ENCODE data around the gene ADAMTSL2.
"Not testable (repeated sequence)": the region's sequence is repeated elsewhere in the genome, so short reads cannot be mapped to it uniquely, and the experiment has no call there.

ADAMTSL2 gene

GRCh38 chr9:133560944-133561343, 26.4 kb downstream of the ADAMTSL2 start:
- DNase-seq = no peak

- no peak for DNase-seq
These were observed 27.6 kb downstream of the ADAMTSL2 start for GRCh38 chr9:133561976-133562554.

- DNase-seq = no peak
These were observed 28.2 kb downstream of the ADAMTSL2 start for GRCh38 chr9:133562611-133563290.

DNA sequence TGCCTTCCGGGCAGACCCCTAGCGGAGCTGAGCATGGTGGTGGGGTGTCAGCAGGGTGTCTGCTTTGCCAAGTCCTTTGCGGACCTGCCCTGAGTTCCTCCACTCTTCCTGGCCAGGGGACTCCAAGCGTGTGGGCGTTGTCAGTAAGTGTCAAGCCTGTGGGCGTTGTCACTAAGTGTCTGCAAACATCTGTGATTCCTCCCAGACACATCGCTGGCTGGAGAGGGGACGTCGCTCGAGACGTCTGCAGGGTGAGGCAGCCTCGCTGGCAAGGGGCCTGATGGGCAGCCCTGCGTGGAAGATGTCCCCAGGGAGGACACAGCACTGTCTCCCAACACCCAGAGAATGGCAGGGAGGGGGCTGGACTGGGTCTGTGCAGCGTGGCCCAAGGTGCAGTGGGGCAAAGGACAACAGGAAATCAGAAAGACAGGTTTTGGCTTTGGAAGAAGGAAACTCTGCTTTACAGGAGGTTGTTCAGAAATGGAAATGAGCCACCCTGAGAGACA, 28.8 kb downstream of the ADAMTSL2 start:
- no peak for DNase-seq

- DNase-seq = not testable (repeated sequence)
These were observed 29.3 kb downstream of the ADAMTSL2 start for GRCh38 chr9:133563814-133564213.

DNA sequence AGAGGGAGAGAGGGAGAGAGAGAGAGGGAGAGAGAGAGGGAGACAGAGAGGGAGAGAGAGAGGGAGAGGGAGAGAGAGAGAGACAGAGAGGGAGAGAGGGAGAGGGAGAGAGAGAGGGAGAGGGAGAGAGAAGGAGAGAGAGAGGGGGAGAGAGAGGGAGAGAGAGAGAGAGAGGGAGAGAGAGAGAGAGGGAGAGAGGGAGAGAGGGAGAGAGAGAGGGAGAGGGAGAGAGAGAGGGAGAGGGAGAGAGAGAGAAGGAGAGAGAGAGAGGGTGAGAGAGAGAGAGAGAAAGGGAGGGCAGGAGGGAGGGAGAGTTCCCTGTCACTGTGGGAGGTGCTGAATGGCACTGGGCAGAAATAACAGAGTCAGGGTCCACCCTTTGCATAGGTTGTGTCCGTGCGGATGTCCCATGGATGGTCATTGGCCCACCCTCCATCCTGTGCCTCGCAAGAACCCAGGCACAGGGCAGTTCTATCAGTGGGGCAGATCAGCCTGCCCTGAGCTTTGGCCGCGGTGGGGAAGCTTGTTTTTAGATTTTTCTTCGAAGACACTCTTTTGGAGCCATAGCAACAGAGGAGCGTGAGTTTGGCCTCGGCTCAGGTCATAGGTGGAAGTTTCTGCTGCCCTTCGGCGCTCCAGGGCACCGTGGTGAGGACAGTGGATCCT, 30.1 kb downstream of the ADAMTSL2 start:
- no peak for DNase-seq

- DNase-seq = no peak
These were observed 31.9 kb downstream of the ADAMTSL2 start for GRCh38 chr9:133566382-133566781.

- no peak for DNase-seq
These were observed 32.3 kb downstream of the ADAMTSL2 start for GRCh38 chr9:133566817-133567216.

DNA sequence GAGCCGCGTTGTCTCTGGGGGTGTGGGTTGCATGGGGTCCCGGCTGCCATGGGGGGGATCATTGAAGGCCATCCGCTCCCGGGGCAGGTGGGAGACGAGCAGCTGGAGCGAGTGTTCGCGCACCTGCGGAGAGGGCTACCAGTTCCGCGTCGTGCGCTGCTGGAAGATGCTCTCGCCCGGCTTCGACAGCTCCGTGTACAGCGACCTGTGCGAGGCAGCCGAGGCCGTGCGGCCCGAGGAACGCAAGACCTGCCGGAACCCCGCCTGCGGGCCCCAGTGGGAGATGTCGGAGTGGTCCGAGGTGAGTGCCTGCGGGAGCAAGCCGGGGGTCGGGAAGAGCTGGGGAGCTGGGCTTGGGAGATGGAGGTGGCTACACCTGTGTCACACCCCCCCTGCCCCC, 33.7 kb downstream of the ADAMTSL2 start:
- DNase-seq = no peak

GRCh38 chr9:133569121-133569785, 34.7 kb downstream of the ADAMTSL2 start:
- no peak for DNase-seq

DNA sequence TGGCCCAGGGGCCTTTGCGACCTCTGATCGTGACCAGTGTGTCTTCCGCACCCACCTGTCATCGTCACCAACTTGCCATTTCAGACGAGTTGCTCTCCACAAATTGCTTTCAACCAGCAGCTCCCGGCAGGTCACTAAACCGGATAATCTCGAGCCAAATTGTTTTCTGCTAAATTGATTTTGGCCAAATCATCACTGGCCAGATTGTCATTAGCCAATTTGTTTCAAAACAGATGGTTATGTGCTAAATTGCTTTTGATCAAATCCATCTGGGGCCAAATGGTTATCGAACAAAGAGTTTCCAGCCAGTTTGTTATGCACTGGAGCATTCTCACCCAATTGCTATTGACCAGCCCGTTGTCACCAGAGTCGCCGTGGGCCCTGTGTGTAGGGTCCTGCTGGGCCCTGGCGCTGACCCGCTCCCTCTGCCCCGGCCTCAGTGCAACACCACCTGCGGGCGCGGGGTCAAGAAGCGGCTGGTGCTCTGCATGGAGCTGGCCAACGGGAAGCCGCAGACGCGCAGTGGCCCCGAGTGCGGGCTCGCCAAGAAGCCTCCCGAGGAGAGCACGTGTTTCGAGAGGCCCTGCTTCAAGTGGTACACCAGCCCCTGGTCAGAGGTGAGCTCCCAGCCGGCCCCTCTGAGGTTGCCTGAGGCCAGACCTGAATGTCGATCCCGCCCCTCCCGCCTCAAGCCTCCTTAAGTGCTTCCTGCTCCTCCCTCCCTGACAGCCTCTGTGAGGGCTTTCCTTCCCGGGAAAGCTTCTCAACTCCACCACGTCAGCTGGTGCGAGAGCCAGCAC, 35.6 kb downstream of the ADAMTSL2 start:
- no peak for DNase-seq

DNA sequence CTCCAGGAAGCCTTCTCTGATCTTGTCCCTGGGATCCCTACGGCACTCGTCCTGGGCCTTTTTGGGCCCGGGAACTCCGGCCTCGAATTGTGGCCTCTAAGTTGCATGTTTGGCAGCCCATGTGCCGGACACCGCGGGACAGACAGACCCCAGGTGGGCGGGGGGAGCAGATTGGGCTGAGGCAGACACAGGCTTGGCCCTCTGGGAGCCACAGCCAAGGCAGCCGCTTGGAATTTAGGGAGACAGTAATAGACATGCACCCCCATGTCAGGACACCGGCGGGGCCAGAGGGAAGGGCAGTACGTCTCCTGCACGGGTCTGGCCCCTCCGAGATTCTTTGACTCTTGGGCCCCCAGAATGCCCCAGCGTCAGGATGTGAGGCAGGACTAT, 36.2 kb downstream of the ADAMTSL2 start:
- no peak for DNase-seq

DNA sequence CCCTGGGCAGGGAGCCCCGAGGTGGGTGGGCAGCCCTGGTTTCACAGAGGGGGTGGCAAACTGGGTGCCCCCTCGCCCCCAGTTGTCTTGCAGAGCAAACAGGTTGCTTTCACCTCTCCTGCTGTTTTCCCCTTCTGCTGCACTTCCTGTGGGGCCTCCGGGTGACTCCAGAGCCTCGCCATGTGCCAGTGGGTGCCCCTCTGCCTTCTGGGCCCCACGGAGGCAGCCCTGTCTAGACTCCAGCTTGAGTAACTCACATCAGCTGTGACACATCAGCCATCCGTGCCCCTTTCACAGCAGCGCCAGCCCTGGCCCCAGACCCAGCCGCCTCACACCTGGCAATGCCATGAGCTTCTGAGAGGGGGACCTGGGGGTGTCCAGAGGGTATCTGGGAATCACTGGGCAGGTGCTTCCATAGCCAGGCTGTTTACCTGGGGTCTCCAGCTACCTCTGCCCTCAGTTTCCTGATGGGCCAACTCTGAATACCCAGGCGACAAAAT, 36.9 kb downstream of the ADAMTSL2 start:
- no peak for DNase-seq

- no peak for DNase-seq
These were observed 37.5 kb downstream of the ADAMTSL2 start for GRCh38 chr9:133571896-133572595.

GRCh38 chr9:133572821-133573361, 38.4 kb downstream of the ADAMTSL2 start:
- no peak for DNase-seq

DNA sequence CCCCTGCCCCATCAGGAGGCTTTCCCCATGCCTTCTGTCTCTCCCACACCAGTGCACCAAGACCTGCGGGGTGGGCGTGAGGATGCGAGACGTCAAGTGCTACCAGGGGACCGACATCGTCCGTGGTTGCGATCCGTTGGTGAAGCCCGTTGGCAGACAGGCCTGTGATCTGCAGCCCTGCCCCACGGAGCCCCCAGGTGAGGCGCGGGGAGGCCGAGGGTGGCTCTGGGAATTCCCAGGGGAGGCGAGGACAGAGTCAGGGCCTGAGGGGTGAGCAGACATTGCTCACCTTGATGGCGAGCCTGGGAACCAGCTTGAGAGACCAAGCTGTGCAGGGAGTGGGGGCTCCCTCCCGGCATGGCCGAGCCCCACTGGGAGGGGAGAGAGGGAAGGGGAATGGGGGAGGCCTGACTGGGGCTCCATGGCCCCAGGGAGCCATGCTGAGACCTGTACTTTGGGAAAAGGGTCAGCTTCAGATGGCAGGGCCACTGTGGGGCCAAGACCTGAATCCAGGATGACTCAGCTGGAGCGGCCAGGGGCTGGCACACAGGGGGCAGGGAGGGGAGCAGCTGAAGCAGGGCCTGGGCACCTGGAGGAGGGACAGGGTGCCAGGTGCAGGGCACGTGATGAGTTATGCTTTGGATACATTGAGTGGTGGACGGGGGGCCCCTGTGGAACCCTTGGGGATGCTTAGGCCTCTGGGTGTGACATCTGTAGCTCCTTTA, 39.4 kb downstream of the ADAMTSL2 start:
- DNase-seq = no peak

- DNase-seq = no peak
These were observed 40.3 kb downstream of the ADAMTSL2 start for GRCh38 chr9:133574771-133575170.

DNA sequence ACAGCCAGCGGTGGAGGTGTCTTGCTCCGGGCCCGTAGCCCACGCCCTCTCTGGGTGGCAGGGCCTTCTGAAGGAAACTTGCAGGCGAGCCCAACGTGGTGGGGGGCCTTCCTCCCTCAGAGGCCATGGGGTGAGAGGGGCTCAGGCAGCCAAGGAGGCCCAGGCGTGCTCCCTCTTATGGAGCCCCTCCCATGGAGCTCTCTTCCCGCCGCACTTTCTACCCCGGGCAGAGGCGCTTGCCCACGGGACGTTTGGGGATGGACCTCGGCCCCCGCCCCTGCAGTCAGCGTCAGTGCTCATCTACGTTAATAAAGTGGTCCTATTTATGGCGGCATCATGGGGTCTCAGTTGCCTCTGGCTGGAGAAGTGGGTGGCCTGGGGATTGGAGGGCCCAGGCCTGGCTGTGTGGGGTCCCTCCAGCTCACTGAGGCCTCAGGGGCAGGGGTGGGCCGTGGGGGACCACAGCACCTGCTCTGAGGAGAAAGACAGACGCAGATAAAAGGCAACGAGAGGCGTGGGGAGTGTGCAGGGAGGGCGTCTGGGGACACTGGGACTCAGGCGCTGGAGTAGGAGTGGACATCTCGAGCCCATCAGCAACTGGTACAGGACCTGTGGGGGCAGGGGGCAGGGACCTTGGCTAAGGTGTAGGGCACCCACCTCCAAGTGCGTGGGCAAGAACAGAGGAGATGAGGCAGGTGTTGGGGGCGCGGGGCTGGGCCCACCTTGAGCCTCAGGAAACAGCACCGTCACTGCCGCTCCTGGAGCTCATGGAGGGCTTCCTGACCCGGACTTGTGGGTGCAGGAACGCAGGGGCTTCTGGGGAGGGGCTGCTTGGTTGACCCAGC, 40.9 kb downstream of the ADAMTSL2 start:
- no peak for DNase-seq

- DNase-seq = no peak
These were observed 41.7 kb downstream of the ADAMTSL2 start for GRCh38 chr9:133576031-133576874.

Measured in CD4-positive, alpha-beta T cell treated with Interleukin-17A for 4 hours (primary cell).